ENCODE data around the gene CD226.

DNA sequence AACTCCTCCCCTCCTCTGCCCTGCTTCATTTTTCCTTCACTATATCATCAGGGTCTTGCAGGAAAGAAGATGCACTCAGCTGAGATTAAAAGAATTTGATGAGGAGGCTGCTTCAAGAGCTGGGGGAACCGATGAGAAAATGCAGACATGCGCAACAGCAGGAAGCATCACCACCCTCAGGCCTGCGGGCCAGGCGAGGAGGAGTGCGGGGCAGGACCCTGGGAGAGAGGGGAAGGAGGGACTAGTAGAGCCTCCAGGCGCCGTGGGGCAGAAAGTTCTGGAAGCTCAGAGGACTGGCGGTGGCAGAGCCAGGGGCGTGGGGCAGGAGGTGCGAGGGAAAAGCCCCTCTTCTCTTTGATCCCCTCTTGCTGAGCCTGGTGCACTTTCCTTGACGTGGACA lies 108.2 kb downstream of the CD226 start:
- TF ChIP-seq ZC3H10 (CRISPR knock-in tag; IDR thresholded peaks at IDR 0.05) (no peak), ESRRG (CRISPR knock-in tag; IDR thresholded peaks at IDR 0.05) (no peak), ZFP30 (CRISPR knock-in tag; IDR thresholded peaks at IDR 0.05) (no peak), ZNF70 (CRISPR knock-in tag; IDR thresholded peaks at IDR 0.05) (no peak), OSR1 (CRISPR knock-in tag; IDR thresholded peaks at IDR 0.05) (no peak), TCF4 (CRISPR knock-in tag; IDR thresholded peaks at IDR 0.05; ENCODE audit: borderline replicate concordance) (no peak), ISL1 (CRISPR knock-in tag; IDR thresholded peaks at IDR 0.05) (no peak), CSDC2 (CRISPR knock-in tag; IDR thresholded peaks at IDR 0.05) (no peak), BACH2 (CRISPR knock-in tag; IDR thresholded peaks at IDR 0.05; ENCODE audit: borderline replicate concordance) (no peak), ZNF565 (CRISPR knock-in tag; conservative IDR thresholded peaks at IDR 0.05; ENCODE audit: low read depth) (no peak)
- TF ChIP-seq, protein P1, sequence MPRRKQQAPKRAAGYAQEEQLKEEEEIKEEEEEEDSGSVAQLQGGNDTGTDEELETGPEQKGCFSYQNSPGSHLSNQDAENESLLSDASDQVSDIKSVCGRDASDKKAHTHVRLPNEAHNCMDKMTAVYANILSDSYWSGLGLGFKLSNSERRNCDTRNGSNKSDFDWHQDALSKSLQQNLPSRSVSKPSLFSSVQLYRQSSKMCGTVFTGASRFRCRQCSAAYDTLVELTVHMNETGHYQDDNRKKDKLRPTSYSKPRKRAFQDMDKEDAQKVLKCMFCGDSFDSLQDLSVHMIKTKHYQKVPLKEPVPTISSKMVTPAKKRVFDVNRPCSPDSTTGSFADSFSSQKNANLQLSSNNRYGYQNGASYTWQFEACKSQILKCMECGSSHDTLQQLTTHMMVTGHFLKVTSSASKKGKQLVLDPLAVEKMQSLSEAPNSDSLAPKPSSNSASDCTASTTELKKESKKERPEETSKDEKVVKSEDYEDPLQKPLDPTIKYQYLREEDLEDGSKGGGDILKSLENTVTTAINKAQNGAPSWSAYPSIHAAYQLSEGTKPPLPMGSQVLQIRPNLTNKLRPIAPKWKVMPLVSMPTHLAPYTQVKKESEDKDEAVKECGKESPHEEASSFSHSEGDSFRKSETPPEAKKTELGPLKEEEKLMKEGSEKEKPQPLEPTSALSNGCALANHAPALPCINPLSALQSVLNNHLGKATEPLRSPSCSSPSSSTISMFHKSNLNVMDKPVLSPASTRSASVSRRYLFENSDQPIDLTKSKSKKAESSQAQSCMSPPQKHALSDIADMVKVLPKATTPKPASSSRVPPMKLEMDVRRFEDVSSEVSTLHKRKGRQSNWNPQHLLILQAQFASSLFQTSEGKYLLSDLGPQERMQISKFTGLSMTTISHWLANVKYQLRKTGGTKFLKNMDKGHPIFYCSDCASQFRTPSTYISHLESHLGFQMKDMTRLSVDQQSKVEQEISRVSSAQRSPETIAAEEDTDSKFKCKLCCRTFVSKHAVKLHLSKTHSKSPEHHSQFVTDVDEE (CRISPR knock-in tag; IDR thresholded peaks at IDR 0.05) = no peak
- TF ChIP-seq, protein P2, sequence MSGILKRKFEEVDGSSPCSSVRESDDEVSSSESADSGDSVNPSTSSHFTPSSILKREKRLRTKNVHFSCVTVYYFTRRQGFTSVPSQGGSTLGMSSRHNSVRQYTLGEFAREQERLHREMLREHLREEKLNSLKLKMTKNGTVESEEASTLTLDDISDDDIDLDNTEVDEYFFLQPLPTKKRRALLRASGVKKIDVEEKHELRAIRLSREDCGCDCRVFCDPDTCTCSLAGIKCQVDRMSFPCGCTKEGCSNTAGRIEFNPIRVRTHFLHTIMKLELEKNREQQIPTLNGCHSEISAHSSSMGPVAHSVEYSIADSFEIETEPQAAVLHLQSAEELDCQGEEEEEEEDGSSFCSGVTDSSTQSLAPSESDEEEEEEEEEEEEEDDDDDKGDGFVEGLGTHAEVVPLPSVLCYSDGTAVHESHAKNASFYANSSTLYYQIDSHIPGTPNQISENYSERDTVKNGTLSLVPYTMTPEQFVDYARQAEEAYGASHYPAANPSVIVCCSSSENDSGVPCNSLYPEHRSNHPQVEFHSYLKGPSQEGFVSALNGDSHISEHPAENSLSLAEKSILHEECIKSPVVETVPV (CRISPR knock-in tag; IDR thresholded peaks at IDR 0.05) = no peak
- TF ChIP-seq, protein P3, sequence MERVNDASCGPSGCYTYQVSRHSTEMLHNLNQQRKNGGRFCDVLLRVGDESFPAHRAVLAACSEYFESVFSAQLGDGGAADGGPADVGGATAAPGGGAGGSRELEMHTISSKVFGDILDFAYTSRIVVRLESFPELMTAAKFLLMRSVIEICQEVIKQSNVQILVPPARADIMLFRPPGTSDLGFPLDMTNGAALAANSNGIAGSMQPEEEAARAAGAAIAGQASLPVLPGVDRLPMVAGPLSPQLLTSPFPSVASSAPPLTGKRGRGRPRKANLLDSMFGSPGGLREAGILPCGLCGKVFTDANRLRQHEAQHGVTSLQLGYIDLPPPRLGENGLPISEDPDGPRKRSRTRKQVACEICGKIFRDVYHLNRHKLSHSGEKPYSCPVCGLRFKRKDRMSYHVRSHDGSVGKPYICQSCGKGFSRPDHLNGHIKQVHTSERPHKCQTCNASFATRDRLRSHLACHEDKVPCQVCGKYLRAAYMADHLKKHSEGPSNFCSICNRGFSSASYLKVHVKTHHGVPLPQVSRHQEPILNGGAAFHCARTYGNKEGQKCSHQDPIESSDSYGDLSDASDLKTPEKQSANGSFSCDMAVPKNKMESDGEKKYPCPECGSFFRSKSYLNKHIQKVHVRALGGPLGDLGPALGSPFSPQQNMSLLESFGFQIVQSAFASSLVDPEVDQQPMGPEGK (CRISPR knock-in tag; IDR thresholded peaks at IDR 0.05; ENCODE audit: borderline replicate concordance) = no peak
